PC-9 (cell line): Measurements from ENCODE around the gene KIF6. TPM values are rescaled to one million over a fixed set of nuclear protein-coding genes. Genes with fewer than 3 reads are reported as not detected.

ENCODE experiments used
- BruUV-seq: library from RNA; stranded (reverse); fragments of 400-500 nt; replicated peaks from 2 replicates; lab custom pipeline; 2021; lab: Mats Ljungman, UMichigan
- CTCF ChIA-PET: fragments of 300-600 bp; sonication (Branson Sonifier 250); formaldehyde crosslinking; loops from one replicate; lab custom pipeline; 2022; ENCODE audit warnings: antibody characterized with exemption; lab: Charles Lee
- POLR2A ChIA-PET: fragments of 300-600 bp; sonication (Branson Sonifier 250); formaldehyde crosslinking; loops from one replicate; lab custom pipeline; 2022; ENCODE audit warnings: antibody characterized with exemption; ENCODE audit not compliant: unreplicated experiment; lab: Charles Lee
- DNase-seq, 2 experiments: peaks; one replicate each; pipeline versions ENCODE4 v3.0.0 to v3.0.0-alpha.2; 2015 to 2022; ENCODE audit warnings: mixed read lengths in 1 of 2
- H2AFZ ChIP-seq: fragments of 200-600 bp; sonication (generic); 2 replicates; pipeline ENCODE4 v1.8.1; 2017; ENCODE audit warnings: antibody characterized with exemption
- H3F3A ChIP-seq: fragments of 200-600 bp; sonication (generic); 2 replicates; pipeline ENCODE4 v1.8.1; 2017; ENCODE audit warnings: antibody characterized with exemption, mild to moderate bottlenecking, low read depth; ENCODE audit not compliant: insufficient read depth
- H3K27ac ChIP-seq: fragments of 200-600 bp; sonication (generic); 2 replicates; pipeline ENCODE4 v1.6.1; 2016; ENCODE audit warnings: mixed run types
- H3K27me3 ChIP-seq: fragments of 200-600 bp; sonication (generic); 2 replicates; pipeline ENCODE4 v1.6.1; 2016; ENCODE audit warnings: low read depth, mixed run types; ENCODE audit not compliant: insufficient read depth
- H3K36me3 ChIP-seq: fragments of 200-600 bp; sonication (generic); 2 replicates; pipeline ENCODE4 v1.6.1; 2016; ENCODE audit warnings: low read depth, mixed run types
- H3K4me1 ChIP-seq: fragments of 200-600 bp; sonication (generic); replicated peaks from 2 replicates; pipeline ENCODE4 v1.6.1; 2016; ENCODE audit warnings: mixed run types; ENCODE audit not compliant: insufficient read depth
- H3K4me2 ChIP-seq: fragments of 200-600 bp; sonication (generic); 2 replicates; pipeline ENCODE4 v1.6.1; 2017; ENCODE audit warnings: mixed run types
- H3K4me3 ChIP-seq: fragments of 200-600 bp; sonication (generic); 2 replicates; pipeline ENCODE4 v1.6.1; 2016; ENCODE audit warnings: mixed run types
- H3K79me2 ChIP-seq: fragments of 200-600 bp; sonication (generic); 2 replicates; pipeline ENCODE4 v1.6.1; 2017; ENCODE audit warnings: low read depth, mixed run types
- H3K9me2 ChIP-seq: fragments of 200-600 bp; sonication (generic); 2 replicates; pipeline ENCODE4 v1.8.1; 2017; ENCODE audit warnings: mild to moderate bottlenecking; ENCODE audit not compliant: insufficient read depth
- H3K9me3 ChIP-seq: fragments of 200-600 bp; sonication (generic); 2 replicates; pipeline ENCODE4 v1.8.1; 2016; ENCODE audit warnings: low read depth; ENCODE audit not compliant: insufficient read depth
- H4K20me1 ChIP-seq: fragments of 200-600 bp; sonication (generic); 2 replicates; pipeline ENCODE4 v1.8.1; 2017; ENCODE audit not compliant: insufficient read depth
- EZH2 ChIP-seq: fragments of 200-600 bp; sonication (generic); IDR thresholded peaks from 2 replicates; pipeline ENCODE4 v1.8.0; 2017; ENCODE audit warnings: antibody characterized with exemption, low read depth
- intact Hi-C: fragments of 100-400 bp; cut with micrococcal nuclease; formaldehyde crosslinking; loops from one replicate; pipeline ENCODE4 v1.10.0; 2022; ENCODE audit not compliant: unreplicated experiment
- total RNA-seq: library from RNA; stranded (reverse); gene quantifications from 2 replicates; pipeline ENCODE4 v1.2.3, GENCODE V29; 2021
- TF ChIP-seq, protein P1 (sequence below): fragments of 200-600 bp; sonication (generic); conservative IDR thresholded peaks from 2 replicates; pipeline ENCODE4 v1.6.1; 2017; ENCODE audit warnings: mixed run types, antibody characterized with exemption, mild to moderate bottlenecking, moderate library complexity

KIF6 gene
- total RNA-seq, 1 experiment from 2014 or later = not detected

- H3F3A ChIP-seq = no peaks in the 10 kb centered on the region
- no peaks in the 10 kb centered on the region for H4K20me1 ChIP-seq
- POLR2A ChIA-PET = no interaction called here
- H3K9me2 ChIP-seq = no peaks in the 10 kb centered on the region
- no TSS peak for BruUV-seq
- no peaks in the 10 kb centered on the region; the same call in 1 of the 2 replicates for H3K9me3 ChIP-seq
- CTCF ChIA-PET = no interaction called here
- no peak for DNase-seq
- no peak overlapping the region for H3K4me3 ChIP-seq
- no peak overlapping the region for H3K27ac ChIP-seq
- no peaks in the 10 kb centered on the region for H3K79me2 ChIP-seq
- no peaks in the 10 kb centered on the region for H3K36me3 ChIP-seq
- H2AFZ ChIP-seq = no peak overlapping the region
- no peaks in the 10 kb centered on the region; the same call in 1 of the 2 replicates for H3K4me1 ChIP-seq
- no peak overlapping the region for H3K4me2 ChIP-seq
- TF ChIP-seq, protein P1, sequence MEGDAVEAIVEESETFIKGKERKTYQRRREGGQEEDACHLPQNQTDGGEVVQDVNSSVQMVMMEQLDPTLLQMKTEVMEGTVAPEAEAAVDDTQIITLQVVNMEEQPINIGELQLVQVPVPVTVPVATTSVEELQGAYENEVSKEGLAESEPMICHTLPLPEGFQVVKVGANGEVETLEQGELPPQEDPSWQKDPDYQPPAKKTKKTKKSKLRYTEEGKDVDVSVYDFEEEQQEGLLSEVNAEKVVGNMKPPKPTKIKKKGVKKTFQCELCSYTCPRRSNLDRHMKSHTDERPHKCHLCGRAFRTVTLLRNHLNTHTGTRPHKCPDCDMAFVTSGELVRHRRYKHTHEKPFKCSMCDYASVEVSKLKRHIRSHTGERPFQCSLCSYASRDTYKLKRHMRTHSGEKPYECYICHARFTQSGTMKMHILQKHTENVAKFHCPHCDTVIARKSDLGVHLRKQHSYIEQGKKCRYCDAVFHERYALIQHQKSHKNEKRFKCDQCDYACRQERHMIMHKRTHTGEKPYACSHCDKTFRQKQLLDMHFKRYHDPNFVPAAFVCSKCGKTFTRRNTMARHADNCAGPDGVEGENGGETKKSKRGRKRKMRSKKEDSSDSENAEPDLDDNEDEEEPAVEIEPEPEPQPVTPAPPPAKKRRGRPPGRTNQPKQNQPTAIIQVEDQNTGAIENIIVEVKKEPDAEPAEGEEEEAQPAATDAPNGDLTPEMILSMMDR = no peak
- no peak for TF ChIP-seq EZH2
- intact Hi-C loops = no loop called here
- H3K27me3 ChIP-seq = no peaks in the 10 kb centered on the region
Measured at GRCh38 chr6:39430446-39430845, 294.8 kb downstream of the KIF6 start.

DNA sequence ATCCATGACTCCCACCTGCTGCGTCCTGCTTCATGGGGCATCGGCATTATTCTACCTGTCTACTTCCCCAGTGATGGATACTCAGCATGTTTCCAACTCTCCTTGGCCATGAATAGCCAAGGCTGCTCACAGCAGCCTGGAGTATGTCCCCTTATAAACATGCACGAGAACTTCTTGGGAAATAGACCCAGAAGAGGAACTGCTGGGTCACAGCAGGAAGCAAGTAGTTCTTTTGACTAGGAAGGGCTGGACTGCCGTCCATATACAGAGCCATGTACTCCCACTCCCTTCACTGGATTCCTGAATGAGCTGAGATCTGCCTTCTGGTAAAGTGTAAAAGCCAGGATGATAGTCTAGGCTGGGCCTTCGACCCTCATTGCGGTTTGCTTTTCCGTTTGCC is 296.4 kb downstream of the KIF6 start:
- Histone ChIP-seq H3F3A (no peaks in the 10 kb centered on the region), H3K36me3 (no peaks in the 10 kb centered on the region), H3K27me3 (no peaks in the 10 kb centered on the region), H3K4me1 (no peaks in the 10 kb centered on the region; the same call in 1 of the 2 replicates), H3K79me2 (no peaks in the 10 kb centered on the region), H3K27ac (no peak overlapping the region), H3K9me2 (no peaks in the 10 kb centered on the region), H4K20me1 (no peaks in the 10 kb centered on the region), H2AFZ (no peak overlapping the region), H3K4me2 (no peak overlapping the region), H3K4me3 (no peak overlapping the region), H3K9me3 (no peaks in the 10 kb centered on the region; the same call in 1 of the 2 replicates)
- TF ChIP-seq EZH2 = no peak
- TF ChIP-seq, protein P1 = no peak
- CTCF ChIA-PET = no interaction called here
- POLR2A ChIA-PET = no interaction called here
- BruUV-seq = no TSS peak
- intact Hi-C loops = no loop called here
- DNase-seq = no peak

GRCh38 chr6:39428152-39428551 is 297.1 kb downstream of the KIF6 start:
- DNase-seq = no peak
- H4K20me1 ChIP-seq = no peaks in the 10 kb centered on the region
- no peak overlapping the region for H3K4me2 ChIP-seq
- no peak overlapping the region for H2AFZ ChIP-seq
- intact Hi-C loops = no loop called here
- ChIA-PET CTCF (no interaction called here), POLR2A (no interaction called here)
- BruUV-seq = no TSS peak
- no peaks in the 10 kb centered on the region; the same call in 1 of the 2 replicates for H3K9me3 ChIP-seq
- H3K27me3 ChIP-seq = no peaks in the 10 kb centered on the region; the same call in 1 of the 2 replicates
- H3K27ac ChIP-seq = no peak overlapping the region
- H3K4me1 ChIP-seq = no peaks in the 10 kb centered on the region; the same call in 1 of the 2 replicates
- no peaks in the 10 kb centered on the region for H3K36me3 ChIP-seq
- H3K4me3 ChIP-seq = no peak overlapping the region
- no peaks in the 10 kb centered on the region for H3F3A ChIP-seq
- H3K9me2 ChIP-seq = no peaks in the 10 kb centered on the region
- TF ChIP-seq EZH2 = no peak
- TF ChIP-seq, protein P1 = no peak
- no peaks in the 10 kb centered on the region for H3K79me2 ChIP-seq
